ENCODE data around the gene EFCAB10. TPM values are rescaled to one million over a fixed set of nuclear protein-coding genes. Genes with fewer than 3 reads are reported as not detected.
"Not testable (repeated sequence)": the region's sequence is repeated elsewhere in the genome, so short reads cannot be mapped to it uniquely, and the experiment has no call there.

EFCAB10 gene
- polyA plus RNA-seq, 4 donors: 1.2 to 3.8 (median 2.2) TPM

GRCh38 chr7:105532709-105533460 is 48.4 kb downstream of the EFCAB10 start:
- no peak for DNase-seq (ENCODE audit: low read depth in 4 of 4, low spot score in 2 of 4)

- peak; percentile 70 to 87 (median 77) for DNase-seq (ENCODE audit: low read depth in 4 of 4, low spot score in 2 of 4)
Observed at GRCh38 chr7:105531792-105532671, 49.3 kb downstream of the EFCAB10 start, which contains the start of gene RINT1. TSS of gene RINT1 (plus strand) at chr7:105532201. CDS start at chr7:105532316, 115 bp downstream.

- DNase-seq (ENCODE audit: low read depth in 4 of 4, low spot score in 2 of 4): no peak
Observed at GRCh38 chr7:105530546-105530945, 50.7 kb downstream of the EFCAB10 start.

GRCh38 chr7:105530126-105530525 is 51.2 kb downstream of the EFCAB10 start:
- no peak for DNase-seq (ENCODE audit: low read depth in 4 of 4, low spot score in 2 of 4)

- not testable (repeated sequence) for DNase-seq (ENCODE audit: low read depth in 4 of 4, low spot score in 2 of 4)
Observed at GRCh38 chr7:105527737-105528136, 53.6 kb downstream of the EFCAB10 start.

- DNase-seq (ENCODE audit: low read depth in 4 of 4, low spot score in 2 of 4): no peak
Observed at GRCh38 chr7:105524840-105525239, 56.5 kb downstream of the EFCAB10 start.

GRCh38 chr7:105524423-105524822 is 56.9 kb downstream of the EFCAB10 start:
- not testable (repeated sequence) for DNase-seq (ENCODE audit: low read depth in 4 of 4, low spot score in 2 of 4)

GRCh38 chr7:105521717-105522463 is 59.4 kb downstream of the EFCAB10 start, which contains the start of gene PUS7:
TSS of gene PUS7 (minus strand) at chr7:105522271. CDS start at chr7:105508512, 13,759 bp downstream.
- DNase-seq (ENCODE audit: low read depth in 4 of 4, low spot score in 2 of 4): peak; percentile 76 to 91 (median 79)

GRCh38 chr7:105521027-105521716 is 60.1 kb downstream of the EFCAB10 start:
- DNase-seq (ENCODE audit: low read depth in 4 of 4, low spot score in 2 of 4): peak; percentile 48 to 65 (median 56)

- DNase-seq (ENCODE audit: low read depth in 4 of 4, low spot score in 2 of 4): not testable (repeated sequence)
Observed at GRCh38 chr7:105520620-105521019, 60.7 kb downstream of the EFCAB10 start.

- DNase-seq (ENCODE audit: low read depth in 4 of 4, low spot score in 2 of 4): no peak
Observed at GRCh38 chr7:105519353-105519752, 61.9 kb downstream of the EFCAB10 start.

- not testable (repeated sequence) for DNase-seq (ENCODE audit: low read depth in 4 of 4, low spot score in 2 of 4)
Observed at GRCh38 chr7:105515610-105516009, 65.7 kb downstream of the EFCAB10 start.

Other genes starting within 250 kb of the EFCAB10 start
- 10 to 100 TPM; 50.4 to 52.5 (median 51.7) TPM for gene SRPK2, start 192.6 kb downstream of the EFCAB10 start, polyA plus RNA-seq (ENCODE audit: insufficient read length in 4 of 4)
- 10 to 100 TPM; 15.0 to 24.1 (median 19.6) TPM for gene PUS7, start 59.2 kb downstream of the EFCAB10 start, polyA plus RNA-seq (ENCODE audit: insufficient read length in 4 of 4)
- 10 to 100 TPM; 20.2 to 28.9 (median 23.5) TPM for gene RINT1, start 49.3 kb downstream of the EFCAB10 start, polyA plus RNA-seq (ENCODE audit: insufficient read length in 4 of 4)

Measured in left renal cortex interstitium (tissue), 4 donors.